Adrenal gland (tissue), 5 donors: Measurements from ENCODE around the gene IL36B.

Experiments used
- POLR2A ChIP-seq, 2 donors: fragments of 450-650 bp; IDR thresholded peaks; one replicate each; pipeline ENCODE4 v1.6.1; 2017; ENCODE audit warnings: antibody characterized with exemption in 2 of 2, mild to moderate bottlenecking in 2 of 2, moderate library complexity in 1 of 2
- TF ChIP-seq, protein P1 (sequence below), 6 experiments: fragments of 450-650 bp in 4 of 6; fragments of 200-600 bp in 2 of 6; sonication (generic) in 1 of 6; IDR thresholded peaks; 1 replicate in 5 of 6; 2 replicates in 1 of 6; pipeline versions ENCODE4 v1.5.1 to v1.8.0; 2016 to 2021; ENCODE audit warnings: antibody characterized with exemption in 6 of 6, mild to moderate bottlenecking in 2 of 6, moderate library complexity in 1 of 6
- donor health status: DM: no; HTN: no; CAD: no.

DNA sequence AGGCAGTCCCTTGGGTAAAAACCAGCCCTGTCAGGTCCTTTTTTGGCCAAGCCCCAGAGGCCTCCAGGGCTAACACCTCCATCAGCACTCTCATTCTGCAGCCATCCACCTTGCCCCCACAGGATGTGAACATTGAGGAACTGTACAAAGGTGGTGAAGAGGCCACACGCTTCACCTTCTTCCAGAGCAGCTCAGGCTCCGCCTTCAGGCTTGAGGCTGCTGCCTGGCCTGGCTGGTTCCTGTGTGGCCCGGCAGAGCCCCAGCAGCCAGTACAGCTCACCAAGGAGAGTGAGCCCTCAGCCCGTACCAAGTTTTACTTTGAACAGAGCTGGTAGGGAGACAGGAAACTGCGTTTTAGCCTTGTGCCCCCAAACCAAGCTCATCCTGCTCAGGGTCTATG, 22.4 kb upstream of the IL36B start:
- TF ChIP-seq, protein P1, sequence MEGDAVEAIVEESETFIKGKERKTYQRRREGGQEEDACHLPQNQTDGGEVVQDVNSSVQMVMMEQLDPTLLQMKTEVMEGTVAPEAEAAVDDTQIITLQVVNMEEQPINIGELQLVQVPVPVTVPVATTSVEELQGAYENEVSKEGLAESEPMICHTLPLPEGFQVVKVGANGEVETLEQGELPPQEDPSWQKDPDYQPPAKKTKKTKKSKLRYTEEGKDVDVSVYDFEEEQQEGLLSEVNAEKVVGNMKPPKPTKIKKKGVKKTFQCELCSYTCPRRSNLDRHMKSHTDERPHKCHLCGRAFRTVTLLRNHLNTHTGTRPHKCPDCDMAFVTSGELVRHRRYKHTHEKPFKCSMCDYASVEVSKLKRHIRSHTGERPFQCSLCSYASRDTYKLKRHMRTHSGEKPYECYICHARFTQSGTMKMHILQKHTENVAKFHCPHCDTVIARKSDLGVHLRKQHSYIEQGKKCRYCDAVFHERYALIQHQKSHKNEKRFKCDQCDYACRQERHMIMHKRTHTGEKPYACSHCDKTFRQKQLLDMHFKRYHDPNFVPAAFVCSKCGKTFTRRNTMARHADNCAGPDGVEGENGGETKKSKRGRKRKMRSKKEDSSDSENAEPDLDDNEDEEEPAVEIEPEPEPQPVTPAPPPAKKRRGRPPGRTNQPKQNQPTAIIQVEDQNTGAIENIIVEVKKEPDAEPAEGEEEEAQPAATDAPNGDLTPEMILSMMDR (IDR thresholded peaks at IDR 0.05): no peak
- no peak for TF ChIP-seq POLR2A (IDR thresholded peaks at IDR 0.05)
